H1 (cell line): ENCODE measurements around the gene PDF.

Experiments
- ATF3 ChIP-seq: IDR thresholded peaks from 2 replicates; pipeline ENCODE4 v1.6.1; 2011; ENCODE audit warnings: low read depth, mild to moderate bottlenecking, low read length; ENCODE audit not compliant: insufficient read depth
- JUN ChIP-seq: IDR thresholded peaks from 2 replicates; pipeline ENCODE4 v1.6.1; 2011; ENCODE audit warnings: low read depth, mild to moderate bottlenecking, improper control_type of control experiment, low read length
- MAX ChIP-seq: IDR thresholded peaks from 2 replicates; pipeline ENCODE4 v1.6.1; 2012; ENCODE audit warnings: inconsistent platforms
- RAD21 ChIP-seq, 2 experiments: IDR thresholded peaks in 1 of 2; conservative IDR thresholded peaks in 1 of 2; 2 replicates each; pipeline ENCODE4 v1.6.1; 2011; ENCODE audit warnings: low read depth in 2 of 2, low read length in 2 of 2, improper control_type of control experiment in 1 of 2, inconsistent platforms in 1 of 2, mild to moderate bottlenecking in 1 of 2, moderate library complexity in 1 of 2
- ZNF274 ChIP-seq: IDR thresholded peaks from 2 replicates; pipeline ENCODE4 v1.7.0; 2012; ENCODE audit warnings: low read length, borderline replicate concordance; ENCODE audit errors: extremely low read depth

DNA sequence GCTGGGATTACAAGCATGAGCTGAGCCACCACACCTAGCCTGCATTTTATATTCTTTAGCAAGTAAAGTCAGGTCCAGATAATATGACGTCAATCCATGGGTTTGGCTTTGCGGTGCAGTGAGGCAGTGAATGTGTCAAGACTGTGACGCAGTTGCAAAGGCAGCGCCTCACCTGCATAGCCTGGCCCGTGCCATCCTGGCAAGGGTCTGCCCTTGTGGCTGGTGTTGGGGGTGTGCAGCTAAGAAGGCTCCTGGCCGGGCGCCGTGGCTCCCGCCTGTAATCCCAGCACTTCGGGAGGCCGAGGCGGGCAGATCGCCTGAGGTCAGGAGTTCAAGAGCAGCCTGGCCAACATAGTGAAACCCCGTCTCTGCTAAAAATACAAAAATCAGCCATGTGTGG lies 7.0 kb downstream of the PDF start:
- TF ChIP-seq ATF3 (no peak), RAD21 (IDR thresholded peaks at IDR 0.05 in 1 of 2, conservative IDR thresholded peaks at IDR 0.05 in 1 of 2; ENCODE audit: low read depth in 2 of 2, low read length in 2 of 2) (no peak), MAX (no peak), JUN (no peak), ZNF274 (no peak)
